HG02642 (cell line): ENCODE data around the gene B4GALT1.

ENCODE experiments used
- ATAC-seq: cut with Tn5 transposase; IDR thresholded peaks from one replicate; pipeline ENCODE4 v1.9.1; 2021; ENCODE audit warnings: mild to moderate bottlenecking; ENCODE audit not compliant: unreplicated experiment, poor library complexity

The B4GALT1 gene

GRCh38 chr9:33127881-33128280, 39.3 kb downstream of the B4GALT1 start:
- ATAC-seq: no peak

- ATAC-seq: no peak
Measured at GRCh38 chr9:33125871-33126823, 41.0 kb downstream of the B4GALT1 start.

GRCh38 chr9:33125461-33125860, 41.7 kb downstream of the B4GALT1 start:
- ATAC-seq: no peak

- ATAC-seq: peak; percentile 41
Measured at GRCh38 chr9:33124751-33125381, 42.3 kb downstream of the B4GALT1 start.

GRCh38 chr9:33124046-33124445, 43.1 kb downstream of the B4GALT1 start:
- no peak for ATAC-seq

- no peak for ATAC-seq
Measured at GRCh38 chr9:33123407-33124031, 43.6 kb downstream of the B4GALT1 start.

GRCh38 chr9:33120620-33121019, 46.5 kb downstream of the B4GALT1 start:
- no peak for ATAC-seq

GRCh38 chr9:33117796-33118195, 49.3 kb downstream of the B4GALT1 start:
- ATAC-seq: no peak

GRCh38 chr9:33117306-33117705, 49.8 kb downstream of the B4GALT1 start:
- no peak for ATAC-seq

- no peak for ATAC-seq
Measured at GRCh38 chr9:33116860-33117259, 50.3 kb downstream of the B4GALT1 start.

- ATAC-seq: no peak
Measured at GRCh38 chr9:33114746-33115145, 52.4 kb downstream of the B4GALT1 start.

- no peak for ATAC-seq
Measured at GRCh38 chr9:33113799-33114547, 53.2 kb downstream of the B4GALT1 start.

- ATAC-seq: no peak
Measured at GRCh38 chr9:33112094-33112493, 55.0 kb downstream of the B4GALT1 start.

- ATAC-seq: no peak
Measured at GRCh38 chr9:33111631-33112030, 55.5 kb downstream of the B4GALT1 start.

- no peak for ATAC-seq
Measured at GRCh38 chr9:33110686-33111085, 56.5 kb downstream of the B4GALT1 start.

GRCh38 chr9:33109850-33110595, 57.1 kb downstream of the B4GALT1 start:
- ATAC-seq: no peak

- no peak for ATAC-seq
Measured at GRCh38 chr9:33109097-33109496, 58.0 kb downstream of the B4GALT1 start.

- no peak for ATAC-seq
Measured at GRCh38 chr9:33108472-33108871, 58.7 kb downstream of the B4GALT1 start.

- no peak for ATAC-seq
Measured at GRCh38 chr9:33107762-33108161, 59.4 kb downstream of the B4GALT1 start.
